Glutamatergic neuron (in vitro differentiated cells): ENCODE measurements around the gene CCDC198. TPM values are rescaled to one million over a fixed set of nuclear protein-coding genes. Genes with fewer than 3 reads are reported as not detected.

Experiments used
- DNase-seq: peaks from one replicate; pipeline ENCODE4 v3.0.0; 2022
- H3K27ac Mint-ChIP-seq: one replicate; pipeline ENCODE4 v1.8.0; 2020; ENCODE audit warnings: mild to moderate bottlenecking, mixed read lengths, inconsistent platforms; ENCODE audit not compliant: unreplicated experiment
- H3K27me3 Mint-ChIP-seq: one replicate; pipeline ENCODE4 v1.8.0; 2020; ENCODE audit warnings: mild to moderate bottlenecking, moderate library complexity, mixed read lengths, inconsistent platforms; ENCODE audit not compliant: unreplicated experiment
- H3K36me3 Mint-ChIP-seq: one replicate; pipeline ENCODE4 v1.8.0; 2020; ENCODE audit warnings: mild to moderate bottlenecking, mixed read lengths, inconsistent platforms; ENCODE audit not compliant: unreplicated experiment
- H3K4me1 Mint-ChIP-seq: one replicate; pipeline ENCODE4 v1.8.0; 2020; ENCODE audit warnings: mild to moderate bottlenecking, low read depth, mixed read lengths, inconsistent platforms; ENCODE audit not compliant: unreplicated experiment
- H3K4me3 Mint-ChIP-seq: one replicate; pipeline ENCODE4 v1.8.0; 2020; ENCODE audit warnings: mild to moderate bottlenecking, mixed read lengths, inconsistent platforms; ENCODE audit not compliant: unreplicated experiment
- H3K9me3 Mint-ChIP-seq: one replicate; pipeline ENCODE4 v1.8.0; 2020; ENCODE audit warnings: mild to moderate bottlenecking, moderate library complexity, mixed read lengths, inconsistent platforms; ENCODE audit not compliant: unreplicated experiment
- CTCF ChIP-seq: fragments of 200-600 bp; sonication (generic); IDR thresholded peaks from one replicate; pipeline ENCODE4 v1.5.0; 2021; ENCODE audit not compliant: partially characterized antibody, unreplicated experiment
- total RNA-seq: library from RNA; stranded (reverse); fragmentation: NEBNext Ultra II Directional; extraction: Animal tissue kit (Norgen Biotek cat#: 25700); gene quantifications from one replicate; pipeline ENCODE4 v1.2.1, GENCODE V29; 2021; ENCODE audit not compliant: unreplicated experiment

CCDC198 gene
- total RNA-seq, 1 donor from 2014 or later = not detected

GRCh38 chr14:57498659-57499058 is 5.0 kb upstream of the CCDC198 start:
- Mint-ChIP-seq H3K36me3 (no peaks in the 10 kb centered on the region), H3K27ac (no peak overlapping the region), H3K4me1 (peaks cover 26% of the 10 kb centered on the region), H3K9me3 (no peaks in the 10 kb centered on the region), H3K4me3 (no peak overlapping the region), H3K27me3 (peaks cover 2% of the 10 kb centered on the region)
- no peak for DNase-seq
- TF ChIP-seq CTCF = no peak

- peaks cover 2% of the 10 kb centered on the region for H3K27me3 Mint-ChIP-seq
- H3K27ac Mint-ChIP-seq = no peak overlapping the region
- TF ChIP-seq CTCF = no peak
- no peaks in the 10 kb centered on the region for H3K36me3 Mint-ChIP-seq
- peaks cover 19% of the 10 kb centered on the region for H3K4me1 Mint-ChIP-seq
- H3K4me3 Mint-ChIP-seq = no peak overlapping the region
- H3K9me3 Mint-ChIP-seq = no peaks in the 10 kb centered on the region
- no peak for DNase-seq
These were observed 4.4 kb upstream of the CCDC198 start for GRCh38 chr14:57498035-57498434.

- Mint-ChIP-seq H3K9me3 (no peaks in the 10 kb centered on the region), H3K36me3 (no peaks in the 10 kb centered on the region)
These were observed 1.8 kb upstream of the CCDC198 start for GRCh38 chr14:57495416-57495815.

GRCh38 chr14:57492859-57493258 is 798 bp downstream of the CCDC198 start:
- no peaks in the 10 kb centered on the region for H3K36me3 Mint-ChIP-seq
- H3K9me3 Mint-ChIP-seq = no peaks in the 10 kb centered on the region
- no peak for TF ChIP-seq CTCF
- no peak overlapping the region for H3K27ac Mint-ChIP-seq
- H3K27me3 Mint-ChIP-seq = peaks cover 2% of the 10 kb centered on the region
- no peak overlapping the region for H3K4me3 Mint-ChIP-seq
- peaks cover 22% of the 10 kb centered on the region for H3K4me1 Mint-ChIP-seq
- DNase-seq = no peak

More at GRCh38 chr14:57495416-57495815, 1.8 kb upstream of the CCDC198 start:
- no peak for TF ChIP-seq CTCF
- H3K4me1 Mint-ChIP-seq = peaks cover 13% of the 10 kb centered on the region
- H3K27ac Mint-ChIP-seq = no peak overlapping the region
- DNase-seq = no peak
- no peak overlapping the region for H3K4me3 Mint-ChIP-seq
- H3K27me3 Mint-ChIP-seq = peaks cover 2% of the 10 kb centered on the region

- TF ChIP-seq CTCF = no peak
- H3K4me1 Mint-ChIP-seq = peaks cover 22% of the 10 kb centered on the region
- DNase-seq = no peak
- H3K9me3 Mint-ChIP-seq = no peaks in the 10 kb centered on the region
- no peak overlapping the region for H3K27ac Mint-ChIP-seq
- no peak overlapping the region for H3K4me3 Mint-ChIP-seq
- no peaks in the 10 kb centered on the region for H3K27me3 Mint-ChIP-seq
- H3K36me3 Mint-ChIP-seq = no peaks in the 10 kb centered on the region
These were observed 2.0 kb downstream of the CCDC198 start for GRCh38 chr14:57491640-57492039.
